ENCODE measurements around the gene SLC9A9. TPM values are rescaled to one million over a fixed set of nuclear protein-coding genes. Genes with fewer than 3 reads are reported as not detected.

The SLC9A9 gene
- total RNA-seq, 4 donors from 2014 or later: 13.4 to 15.0 (median 14.4) TPM

DNA sequence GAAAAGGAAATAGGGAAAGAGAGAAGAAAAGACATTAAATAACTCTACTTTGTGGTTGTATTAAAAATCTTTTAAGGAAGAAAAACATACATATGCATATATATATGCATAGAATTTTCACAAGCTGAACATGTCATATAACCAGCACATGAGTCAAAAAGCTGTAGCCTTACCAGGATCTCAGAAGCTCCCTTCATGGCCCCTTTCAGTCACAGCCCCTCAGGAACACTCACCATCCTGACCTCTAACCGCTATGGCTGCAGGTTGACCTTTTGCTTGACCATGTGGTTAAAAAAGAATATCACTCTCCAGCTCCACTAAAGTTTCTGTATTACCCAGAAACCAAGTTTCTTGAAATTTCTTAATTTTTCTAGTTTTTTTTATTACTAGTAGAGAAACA is 625.3 kb downstream of the SLC9A9 start:
- Histone ChIP-seq H3K4me1 (no peaks in the 10 kb centered on the region), H3K4me3 (no peak overlapping the region), H3K9me3 (no peaks in the 10 kb centered on the region), H3K27ac (replicated peaks in 1 of 4) (no peak overlapping the region), H3K27me3 (no peaks in the 10 kb centered on the region), H3K36me3 (no peaks in the 10 kb centered on the region)
- TF ChIP-seq POLR2A (IDR thresholded peaks at IDR 0.05; ENCODE audit: low read depth) (no peak), EP300 (IDR thresholded peaks at IDR 0.05) (no peak), POLR2AphosphoS5 (IDR thresholded peaks at IDR 0.05) (no peak)
- TF ChIP-seq, protein P1, sequence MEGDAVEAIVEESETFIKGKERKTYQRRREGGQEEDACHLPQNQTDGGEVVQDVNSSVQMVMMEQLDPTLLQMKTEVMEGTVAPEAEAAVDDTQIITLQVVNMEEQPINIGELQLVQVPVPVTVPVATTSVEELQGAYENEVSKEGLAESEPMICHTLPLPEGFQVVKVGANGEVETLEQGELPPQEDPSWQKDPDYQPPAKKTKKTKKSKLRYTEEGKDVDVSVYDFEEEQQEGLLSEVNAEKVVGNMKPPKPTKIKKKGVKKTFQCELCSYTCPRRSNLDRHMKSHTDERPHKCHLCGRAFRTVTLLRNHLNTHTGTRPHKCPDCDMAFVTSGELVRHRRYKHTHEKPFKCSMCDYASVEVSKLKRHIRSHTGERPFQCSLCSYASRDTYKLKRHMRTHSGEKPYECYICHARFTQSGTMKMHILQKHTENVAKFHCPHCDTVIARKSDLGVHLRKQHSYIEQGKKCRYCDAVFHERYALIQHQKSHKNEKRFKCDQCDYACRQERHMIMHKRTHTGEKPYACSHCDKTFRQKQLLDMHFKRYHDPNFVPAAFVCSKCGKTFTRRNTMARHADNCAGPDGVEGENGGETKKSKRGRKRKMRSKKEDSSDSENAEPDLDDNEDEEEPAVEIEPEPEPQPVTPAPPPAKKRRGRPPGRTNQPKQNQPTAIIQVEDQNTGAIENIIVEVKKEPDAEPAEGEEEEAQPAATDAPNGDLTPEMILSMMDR (IDR thresholded peaks at IDR 0.05): no peak
- intact Hi-C loops (cut with DNase I): no loop called here
- DNase-seq (ENCODE audit: extremely low spot score): no peak
- whole genome bisulfite sequencing: 79% methylated on average over 1 of the region's 1 CpG

DNA sequence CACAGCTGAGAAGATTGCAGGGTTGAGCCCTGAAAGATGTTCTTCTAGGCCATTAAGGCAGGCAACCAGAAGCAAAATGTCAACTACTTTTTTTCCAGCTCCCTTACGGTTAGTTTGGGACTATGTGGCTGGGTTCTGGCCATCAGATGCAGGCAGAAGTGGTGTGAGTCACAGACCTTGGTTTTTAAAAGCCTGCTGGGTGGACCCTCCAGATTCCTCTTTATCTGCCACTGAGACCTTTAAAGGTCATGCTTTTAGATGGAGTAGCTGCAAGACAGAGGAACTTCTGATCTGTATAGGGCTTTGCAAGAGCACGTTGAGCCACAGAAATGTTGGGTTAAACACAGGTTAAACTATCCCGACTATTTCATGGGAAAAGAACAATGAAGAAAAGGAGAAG is 625.8 kb downstream of the SLC9A9 start:
- H3K4me1 ChIP-seq: no peaks in the 10 kb centered on the region
- TF ChIP-seq, protein P1 (IDR thresholded peaks at IDR 0.05): no peak
- TF ChIP-seq POLR2A (IDR thresholded peaks at IDR 0.05; ENCODE audit: low read depth): no peak
- intact Hi-C loops (cut with DNase I): no loop called here
- H3K27ac ChIP-seq (replicated peaks in 1 of 4): no peak overlapping the region
- H3K36me3 ChIP-seq: no peaks in the 10 kb centered on the region
- no peaks in the 10 kb centered on the region for H3K9me3 ChIP-seq
- no peak overlapping the region for H3K4me3 ChIP-seq
- WGBS: 72% methylated on average over 3 of the region's 3 CpGs
- H3K27me3 ChIP-seq: no peaks in the 10 kb centered on the region
- DNase-seq (ENCODE audit: extremely low spot score): no peak

DNA sequence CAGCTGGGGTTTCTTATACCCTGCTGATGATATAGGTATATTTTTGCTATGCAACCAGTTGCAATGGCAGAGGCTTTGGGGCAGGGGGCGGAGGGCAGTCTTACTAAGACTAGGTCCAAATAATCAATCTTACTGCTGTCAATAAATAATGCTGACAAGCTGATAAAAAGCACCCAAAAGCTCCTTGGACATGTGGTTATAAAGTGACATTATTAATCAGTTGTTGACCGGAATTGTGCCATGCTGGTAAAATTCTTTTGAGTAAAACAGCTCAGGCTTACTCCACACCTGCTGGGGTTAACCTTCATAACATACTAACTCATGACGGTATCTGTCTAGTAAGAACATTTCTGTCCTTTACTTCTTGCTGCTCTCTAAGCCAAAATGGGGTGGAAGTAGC is 626.8 kb downstream of the SLC9A9 start:
- H3K36me3 ChIP-seq: no peaks in the 10 kb centered on the region
- WGBS: 85% methylated on average over 3 of the region's 3 CpGs
- H3K27ac ChIP-seq (replicated peaks in 1 of 4): no peak overlapping the region
- H3K4me3 ChIP-seq: no peak overlapping the region
- no peaks in the 10 kb centered on the region for H3K27me3 ChIP-seq
- intact Hi-C loops (cut with DNase I): no loop called here
- peak; percentile 74 for DNase-seq (ENCODE audit: extremely low spot score)
- TF ChIP-seq POLR2A (IDR thresholded peaks at IDR 0.05; ENCODE audit: low read depth) (no peak), EP300 (IDR thresholded peaks at IDR 0.05) (no peak), POLR2AphosphoS5 (IDR thresholded peaks at IDR 0.05) (no peak)
- TF ChIP-seq, protein P1 (IDR thresholded peaks at IDR 0.05): no peak
- no peaks in the 10 kb centered on the region for H3K4me1 ChIP-seq
- H3K9me3 ChIP-seq: no peaks in the 10 kb centered on the region

DNA sequence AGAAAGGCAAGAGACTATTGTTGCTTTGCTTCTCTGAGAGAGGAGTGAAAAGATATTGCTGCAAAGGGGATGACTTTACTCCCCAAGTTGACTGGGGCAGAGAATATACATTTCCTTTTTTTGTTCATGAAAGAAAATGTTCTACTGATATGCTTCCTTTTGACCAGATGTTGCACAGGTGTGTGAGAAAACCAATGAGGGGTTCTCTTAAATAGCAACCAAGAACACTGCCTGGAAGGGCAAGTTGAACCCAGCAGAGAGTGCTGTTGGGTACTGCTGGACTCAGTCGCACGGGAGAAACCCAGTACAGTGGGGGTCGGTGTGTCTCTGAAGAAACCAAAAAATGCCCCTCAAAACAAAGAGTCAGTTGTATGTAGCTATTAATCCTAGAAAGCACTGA is 627.5 kb downstream of the SLC9A9 start:
- no peaks in the 10 kb centered on the region for H3K9me3 ChIP-seq
- DNase-seq (ENCODE audit: extremely low spot score): peak; percentile 26
- H3K4me3 ChIP-seq: no peak overlapping the region
- no peak overlapping the region for H3K27ac ChIP-seq (replicated peaks in 1 of 4)
- WGBS: 83% methylated on average over 3 of the region's 3 CpGs
- no peaks in the 10 kb centered on the region for H3K4me1 ChIP-seq
- no peaks in the 10 kb centered on the region for H3K36me3 ChIP-seq
- H3K27me3 ChIP-seq: no peaks in the 10 kb centered on the region
- TF ChIP-seq, protein P1 (IDR thresholded peaks at IDR 0.05): no peak
- no peak for TF ChIP-seq POLR2AphosphoS5 (IDR thresholded peaks at IDR 0.05)
- no peak for TF ChIP-seq EP300 (IDR thresholded peaks at IDR 0.05)
- TF ChIP-seq POLR2A (IDR thresholded peaks at IDR 0.05; ENCODE audit: low read depth): no peak
- intact Hi-C loops (cut with DNase I): no loop called here

DNA sequence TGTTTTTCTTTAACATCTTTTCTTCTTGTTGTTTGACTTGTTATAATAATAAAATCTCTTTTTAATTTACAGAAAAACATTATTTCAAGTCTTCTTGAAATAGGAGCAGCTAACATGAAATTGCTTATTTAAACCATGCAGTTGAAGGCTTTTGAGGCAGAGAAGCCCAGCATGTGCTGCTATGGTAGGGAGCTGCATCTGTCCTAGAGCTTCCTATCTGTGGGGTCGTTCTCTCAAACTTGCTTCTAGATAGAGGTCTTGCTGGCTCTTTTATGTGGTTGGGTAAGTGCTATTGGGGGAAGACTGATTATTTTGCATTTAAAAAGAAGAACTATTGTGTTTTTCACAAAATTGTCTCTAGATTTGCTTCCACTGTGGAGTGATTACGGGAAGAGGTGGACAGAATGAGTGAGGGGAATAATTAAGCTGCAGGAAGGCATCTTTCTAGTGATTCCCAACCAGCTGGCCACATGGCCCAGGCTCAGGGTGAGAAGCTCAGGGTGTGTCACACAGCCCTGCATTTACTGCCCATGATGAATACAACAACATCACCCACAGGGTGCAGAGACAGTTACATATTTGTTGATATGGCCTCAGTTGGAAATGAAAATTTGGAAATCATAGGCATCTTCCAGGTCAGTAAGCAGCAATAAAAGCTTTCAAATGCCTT is 630.0 kb downstream of the SLC9A9 start:
- no peaks in the 10 kb centered on the region for H3K4me1 ChIP-seq
- no peak overlapping the region for H3K27ac ChIP-seq (replicated peaks in 1 of 4)
- 84% methylated on average over 2 of the region's 2 CpGs for WGBS
- no peak overlapping the region for H3K4me3 ChIP-seq
- no peaks in the 10 kb centered on the region for H3K36me3 ChIP-seq
- H3K27me3 ChIP-seq: no peaks in the 10 kb centered on the region
- H3K9me3 ChIP-seq: no peaks in the 10 kb centered on the region
- DNase-seq (ENCODE audit: extremely low spot score): peak; percentile 3
- TF ChIP-seq EP300 (IDR thresholded peaks at IDR 0.05) (no peak), POLR2A (IDR thresholded peaks at IDR 0.05; ENCODE audit: low read depth) (no peak), POLR2AphosphoS5 (IDR thresholded peaks at IDR 0.05) (no peak)
- TF ChIP-seq, protein P1 (IDR thresholded peaks at IDR 0.05): no peak
- intact Hi-C loops (cut with DNase I): no loop called here

Data from esophagus muscularis mucosa (tissue), 4 donors.